ENCODE measurements around the gene KRT13. TPM values are rescaled to one million over a fixed set of nuclear protein-coding genes. Genes with fewer than 3 reads are reported as not detected.
"Not testable (repeated sequence)": the region's sequence is repeated elsewhere in the genome, so short reads cannot be mapped to it uniquely, and the experiment has no call there.

The KRT13 gene
- total RNA-seq, 1 experiment from 2014 or later: 0.30 TPM

- not testable (repeated sequence) for DNase-seq; H3K36me3 ChIP-seq; H3K27ac ChIP-seq; H3K4me1 ChIP-seq; H3K4me3 ChIP-seq; H3K27me3 ChIP-seq; H3K9me3 ChIP-seq (replicated peaks)
Measured at GRCh38 chr17:41542786-41543185, 37.4 kb upstream of the KRT13 start.

- Histone ChIP-seq H3K4me1 (peaks cover 3% of the 10 kb centered on the region; the same call in 1 of the 2 replicates), H3K4me3 (no peak overlapping the region), H3K27me3 (no peaks in the 10 kb centered on the region), H3K27ac (no peak overlapping the region), H3K36me3 (no peaks in the 10 kb centered on the region), H3K9me3 (replicated peaks) (no peaks in the 10 kb centered on the region; the same call in 1 of the 2 replicates)
- no peak for DNase-seq
Measured at GRCh38 chr17:41542357-41542756, 36.9 kb upstream of the KRT13 start.

- H3K4me1 ChIP-seq: peaks cover 3% of the 10 kb centered on the region; the same call in 1 of the 2 replicates
- H3K27ac ChIP-seq: no peak overlapping the region
- no peaks in the 10 kb centered on the region for H3K36me3 ChIP-seq
- H3K9me3 ChIP-seq (replicated peaks): no peaks in the 10 kb centered on the region
- H3K27me3 ChIP-seq: no peaks in the 10 kb centered on the region
- no peak overlapping the region for H3K4me3 ChIP-seq
- DNase-seq: no peak
Measured at GRCh38 chr17:41540921-41541625, 35.7 kb upstream of the KRT13 start.

GRCh38 chr17:41539979-41540701 is 34.7 kb upstream of the KRT13 start:
- no peaks in the 10 kb centered on the region for H3K9me3 ChIP-seq (replicated peaks)
- H3K36me3 ChIP-seq: no peaks in the 10 kb centered on the region
- no peak for DNase-seq
- H3K27ac ChIP-seq: no peak overlapping the region
- H3K4me1 ChIP-seq: peaks cover 3% of the 10 kb centered on the region; the same call in 1 of the 2 replicates
- no peak overlapping the region for H3K4me3 ChIP-seq
- no peaks in the 10 kb centered on the region for H3K27me3 ChIP-seq

GRCh38 chr17:41539071-41539492 is 33.7 kb upstream of the KRT13 start:
- H3K4me3 ChIP-seq: no peak overlapping the region
- no peaks in the 10 kb centered on the region for H3K27me3 ChIP-seq
- no peak overlapping the region for H3K27ac ChIP-seq
- DNase-seq: no peak
- H3K4me1 ChIP-seq: peaks cover 3% of the 10 kb centered on the region; the same call in 1 of the 2 replicates
- no peaks in the 10 kb centered on the region for H3K9me3 ChIP-seq (replicated peaks)
- H3K36me3 ChIP-seq: no peaks in the 10 kb centered on the region

GRCh38 chr17:41538565-41538991 is 33.2 kb upstream of the KRT13 start:
- DNase-seq: peak in 1 of 2 experiments; percentile 16
- H3K27ac ChIP-seq: no peak overlapping the region
- no peaks in the 10 kb centered on the region for H3K36me3 ChIP-seq
- peaks cover 3% of the 10 kb centered on the region; the same call in 1 of the 2 replicates for H3K4me1 ChIP-seq
- no peaks in the 10 kb centered on the region for H3K9me3 ChIP-seq (replicated peaks)
- no peaks in the 10 kb centered on the region for H3K27me3 ChIP-seq
- H3K4me3 ChIP-seq: no peak overlapping the region

GRCh38 chr17:41537990-41538389 is 32.6 kb upstream of the KRT13 start:
- peaks cover 3% of the 10 kb centered on the region; the same call in 1 of the 2 replicates for H3K4me1 ChIP-seq
- no peaks in the 10 kb centered on the region for H3K27me3 ChIP-seq
- no peak overlapping the region for H3K4me3 ChIP-seq
- no peaks in the 10 kb centered on the region for H3K36me3 ChIP-seq
- no peaks in the 10 kb centered on the region for H3K9me3 ChIP-seq (replicated peaks)
- no peak for DNase-seq
- H3K27ac ChIP-seq: no peak overlapping the region

- H3K4me3 ChIP-seq: no peak overlapping the region
- no peak for DNase-seq
Measured at GRCh38 chr17:41537614-41537954, 32.2 kb upstream of the KRT13 start.

GRCh38 chr17:41536741-41537613 is 31.6 kb upstream of the KRT13 start:
- Histone ChIP-seq H3K27me3 (no peaks in the 10 kb centered on the region), H3K27ac (no peak overlapping the region), H3K36me3 (no peaks in the 10 kb centered on the region), H3K9me3 (replicated peaks) (no peaks in the 10 kb centered on the region), H3K4me3 (no peak overlapping the region), H3K4me1 (peaks cover 3% of the 10 kb centered on the region; the same call in 1 of the 2 replicates)
- DNase-seq: no peak

More at GRCh38 chr17:41537614-41537954, 32.2 kb upstream of the KRT13 start:
- Histone ChIP-seq H3K9me3 (replicated peaks) (no peaks in the 10 kb centered on the region), H3K36me3 (no peaks in the 10 kb centered on the region), H3K27me3 (no peaks in the 10 kb centered on the region), H3K27ac (no peak overlapping the region), H3K4me1 (peaks cover 3% of the 10 kb centered on the region; the same call in 1 of the 2 replicates)

- H3K27ac ChIP-seq: no peak overlapping the region
- no peaks in the 10 kb centered on the region for H3K27me3 ChIP-seq
- H3K4me3 ChIP-seq: no peak overlapping the region
- no peak for DNase-seq
- no peaks in the 10 kb centered on the region for H3K36me3 ChIP-seq
- H3K9me3 ChIP-seq (replicated peaks): no peaks in the 10 kb centered on the region
- peaks cover 3% of the 10 kb centered on the region; the same call in 1 of the 2 replicates for H3K4me1 ChIP-seq
Measured at GRCh38 chr17:41535764-41536481, 30.5 kb upstream of the KRT13 start.

GRCh38 chr17:41534899-41535546 is 29.6 kb upstream of the KRT13 start:
- H3K9me3 ChIP-seq (replicated peaks): no peaks in the 10 kb centered on the region
- no peak overlapping the region for H3K27ac ChIP-seq
- DNase-seq: no peak
- no peaks in the 10 kb centered on the region for H3K36me3 ChIP-seq
- peaks cover 3% of the 10 kb centered on the region; the same call in 1 of the 2 replicates for H3K4me1 ChIP-seq
- no peaks in the 10 kb centered on the region for H3K27me3 ChIP-seq
- H3K4me3 ChIP-seq: no peak overlapping the region

GRCh38 chr17:41533613-41534012 is 28.2 kb upstream of the KRT13 start:
- no peak for DNase-seq
- no peaks in the 10 kb centered on the region; the same call in 1 of the 2 replicates for H3K4me1 ChIP-seq
- no peak overlapping the region for H3K4me3 ChIP-seq
- no peak overlapping the region for H3K27ac ChIP-seq
- H3K9me3 ChIP-seq (replicated peaks): no peaks in the 10 kb centered on the region
- no peaks in the 10 kb centered on the region for H3K36me3 ChIP-seq
- H3K27me3 ChIP-seq: no peaks in the 10 kb centered on the region

- no peaks in the 10 kb centered on the region for H3K4me1 ChIP-seq
- no peaks in the 10 kb centered on the region for H3K27me3 ChIP-seq
- H3K9me3 ChIP-seq (replicated peaks): no peaks in the 10 kb centered on the region
- no peaks in the 10 kb centered on the region for H3K36me3 ChIP-seq
- no peak overlapping the region for H3K4me3 ChIP-seq
- H3K27ac ChIP-seq: no peak overlapping the region
- DNase-seq: no peak
Measured at GRCh38 chr17:41532947-41533570, 27.6 kb upstream of the KRT13 start.

Measured in SJCRH30 (cell line).